ENCODE measurements around the gene USP25.

- TF ChIP-seq, protein P1, sequence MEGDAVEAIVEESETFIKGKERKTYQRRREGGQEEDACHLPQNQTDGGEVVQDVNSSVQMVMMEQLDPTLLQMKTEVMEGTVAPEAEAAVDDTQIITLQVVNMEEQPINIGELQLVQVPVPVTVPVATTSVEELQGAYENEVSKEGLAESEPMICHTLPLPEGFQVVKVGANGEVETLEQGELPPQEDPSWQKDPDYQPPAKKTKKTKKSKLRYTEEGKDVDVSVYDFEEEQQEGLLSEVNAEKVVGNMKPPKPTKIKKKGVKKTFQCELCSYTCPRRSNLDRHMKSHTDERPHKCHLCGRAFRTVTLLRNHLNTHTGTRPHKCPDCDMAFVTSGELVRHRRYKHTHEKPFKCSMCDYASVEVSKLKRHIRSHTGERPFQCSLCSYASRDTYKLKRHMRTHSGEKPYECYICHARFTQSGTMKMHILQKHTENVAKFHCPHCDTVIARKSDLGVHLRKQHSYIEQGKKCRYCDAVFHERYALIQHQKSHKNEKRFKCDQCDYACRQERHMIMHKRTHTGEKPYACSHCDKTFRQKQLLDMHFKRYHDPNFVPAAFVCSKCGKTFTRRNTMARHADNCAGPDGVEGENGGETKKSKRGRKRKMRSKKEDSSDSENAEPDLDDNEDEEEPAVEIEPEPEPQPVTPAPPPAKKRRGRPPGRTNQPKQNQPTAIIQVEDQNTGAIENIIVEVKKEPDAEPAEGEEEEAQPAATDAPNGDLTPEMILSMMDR (conservative IDR thresholded peaks at IDR 0.05 in 1 of 2, IDR thresholded peaks at IDR 0.05 in 1 of 2; ENCODE audit: extremely low read depth in 1 of 2, insufficient read depth in 1 of 2, low read depth in 1 of 2, low read length in 2 of 2): no peak
- no peak for TF ChIP-seq EZH2 (IDR thresholded peaks at IDR 0.05; ENCODE audit: borderline replicate concordance, low read length)
Measured at GRCh38 chr21:15755125-15755524, 25.3 kb downstream of the USP25 start.

Measured in mammary epithelial cell (primary cell).